H1 (cell line): ENCODE results near the gene RPL22L1. TPM values are rescaled to one million over a fixed set of nuclear protein-coding genes. Genes with fewer than 3 reads are reported as not detected.

Experiments used
- CTCF ChIA-PET: fragments of 300-600 bp; sonication (Branson Sonifier 250); formaldehyde crosslinking; loops from one replicate; lab custom pipeline; 2021; ENCODE audit not compliant: partially characterized antibody; lab: Charles Lee
- POLR2A ChIA-PET: fragments of 300-600 bp; sonication (Branson Sonifier 250); formaldehyde crosslinking; loops from one replicate; lab custom pipeline; 2021; ENCODE audit warnings: inconsistent platforms; ENCODE audit not compliant: partially characterized antibody; lab: Charles Lee
- DNase-seq, 2 experiments: peaks; one replicate each; pipeline versions ENCODE4 v3.0.0 to v3.0.0-alpha.2; 2010 to 2022; ENCODE audit warnings: low spot score in 2 of 2, low read depth in 1 of 2, mixed read lengths in 1 of 2
- FAIRE-seq: peaks from 2 replicates; lab custom pipeline; 2011; peaks lifted over from hg19 to GRCh38; lab: Jason Lieb, UNC
- H2AFZ ChIP-seq: 2 replicates; pipeline ENCODE4 v1.8.1; 2012; ENCODE audit warnings: low read length, inconsistent platforms
- H2AK5ac ChIP-seq: 2 replicates; pipeline ENCODE4 v1.6.1; 2013; ENCODE audit warnings: low read depth, low read length
- H2BK120ac ChIP-seq: replicated peaks from 2 replicates; pipeline ENCODE3; 2013; ENCODE audit warnings: low read depth, low read length, inconsistent platforms
- H2BK12ac ChIP-seq: 2 replicates; pipeline ENCODE4 v1.6.1; 2013; ENCODE audit warnings: low read depth, low read length
- H2BK15ac ChIP-seq: 2 replicates; pipeline ENCODE4 v1.6.1; 2013; ENCODE audit warnings: low read length
- H2BK20ac ChIP-seq: 2 replicates; pipeline ENCODE4 v1.6.1; 2013; ENCODE audit warnings: low read length
- H2BK5ac ChIP-seq: 2 replicates; pipeline ENCODE4 v1.6.1; 2013; ENCODE audit warnings: low read depth, low read length
- H3K14ac ChIP-seq: 2 replicates; pipeline ENCODE4 v1.6.1; 2013; ENCODE audit warnings: inconsistent platforms; ENCODE audit not compliant: insufficient read length
- H3K18ac ChIP-seq: 2 replicates; pipeline ENCODE4 v1.6.1; 2013; ENCODE audit warnings: low read length; ENCODE audit errors: extremely low read depth
- H3K23ac ChIP-seq: 2 replicates; pipeline ENCODE4 v1.6.1; 2013; ENCODE audit warnings: inconsistent platforms; ENCODE audit not compliant: insufficient read length
- H3K23me2 ChIP-seq: 2 replicates; pipeline ENCODE4 v1.6.1; 2013; ENCODE audit warnings: low read depth, low read length
- H3K27ac ChIP-seq: 2 replicates; pipeline ENCODE4 v1.6.1; 2011; ENCODE audit warnings: low read depth, low read length, inconsistent platforms
- H3K27me3 ChIP-seq, 4 experiments: replicated peaks in 1 of 4; 1 replicate in 1 of 4; 2 replicates in 3 of 4; pipeline versions ENCODE4 v1.6.1 to v1.8.1; 2011 to 2013; ENCODE audit warnings: low read length in 3 of 4, mild to moderate bottlenecking in 3 of 4, inconsistent platforms in 2 of 4, mixed read lengths in 2 of 4, moderate library complexity in 1 of 4; ENCODE audit not compliant: control insufficient read depth in 3 of 4, insufficient read depth in 3 of 4; ENCODE audit errors: extremely low read depth in 1 of 4
- H3K36me3 ChIP-seq, 4 experiments: 2 replicates each; pipeline versions ENCODE4 v1.6.1 to v1.8.1; 2011 to 2013; ENCODE audit warnings: mild to moderate bottlenecking in 4 of 4, low read length in 3 of 4, moderate library complexity in 2 of 4, control low read depth in 1 of 4, inconsistent platforms in 1 of 4; ENCODE audit not compliant: insufficient read depth in 4 of 4, control insufficient read depth in 2 of 4
- H3K4ac ChIP-seq: replicated peaks from 2 replicates; pipeline ENCODE3; 2013; ENCODE audit warnings: low read length, low read depth, mixed read lengths, inconsistent platforms; ENCODE audit not compliant: insufficient read length
- H3K4me1 ChIP-seq, 4 experiments: replicated peaks in 1 of 4; 1 replicate in 1 of 4; 2 replicates in 3 of 4; pipeline versions ENCODE4 v1.6.1 to v1.8.1; 2011 to 2013; ENCODE audit warnings: low read length in 3 of 4, inconsistent platforms in 2 of 4, mixed read lengths in 1 of 4; ENCODE audit not compliant: insufficient read depth in 4 of 4, control insufficient read depth in 3 of 4
- H3K4me2 ChIP-seq, 2 experiments: 2 replicates each; pipeline versions ENCODE4 v1.6.1 to v1.8.1; 2011 to 2013; ENCODE audit warnings: low read depth in 2 of 2, low read length in 2 of 2, control low read depth in 1 of 2, inconsistent platforms in 1 of 2, mild to moderate bottlenecking in 1 of 2; ENCODE audit not compliant: insufficient read depth in 1 of 2
- H3K4me3 ChIP-seq, 4 experiments: fragments of 200-600, 300-600 bp in 1 of 4; sonication (generic), shearing (Covaris generic), sonication (Bioruptor Twin) in 1 of 4; 2 replicates each; pipeline versions ENCODE4 v1.5.1 to v1.8.1; 2011 to 2016; ENCODE audit warnings: low read length in 4 of 4, low read depth in 3 of 4, control low read depth in 2 of 4, inconsistent platforms in 2 of 4, mild to moderate bottlenecking in 2 of 4, mixed read lengths in 1 of 4, moderate library complexity in 1 of 4; ENCODE audit not compliant: insufficient read depth in 2 of 4; ENCODE audit errors: extremely low read depth in 1 of 4
- H3K56ac ChIP-seq: replicated peaks from 2 replicates; pipeline ENCODE3; 2013; ENCODE audit warnings: low read depth, mild to moderate bottlenecking, mixed read lengths, low read length, inconsistent platforms; ENCODE audit not compliant: insufficient read length
- H3K79me1 ChIP-seq: 2 replicates; pipeline ENCODE4 v1.6.1; 2013; ENCODE audit warnings: low read depth, low read length, control low read depth
- H3K79me2 ChIP-seq, 2 experiments: 2 replicates each; pipeline versions ENCODE4 v1.6.1 to v1.8.1; 2012 to 2013; ENCODE audit warnings: low read length in 2 of 2, mild to moderate bottlenecking in 2 of 2, inconsistent platforms in 1 of 2; ENCODE audit not compliant: insufficient read depth in 2 of 2, control insufficient read depth in 1 of 2
- H3K9ac ChIP-seq, 4 experiments: replicated peaks in 1 of 4; 1 replicate in 1 of 4; 2 replicates in 3 of 4; pipeline versions ENCODE4 v1.6.1 to v1.8.1; 2011 to 2013; ENCODE audit warnings: low read depth in 3 of 4, low read length in 3 of 4, control low read depth in 2 of 4, mild to moderate bottlenecking in 2 of 4, moderate library complexity in 2 of 4, inconsistent platforms in 1 of 4; ENCODE audit errors: extremely low read depth in 1 of 4
- H3K9me3 ChIP-seq, 2 experiments: 2 replicates each; pipeline versions ENCODE4 v1.6.1 to v1.8.1; 2012 to 2013; ENCODE audit warnings: mild to moderate bottlenecking in 2 of 2, moderate library complexity in 2 of 2, control low read depth in 1 of 2, inconsistent platforms in 1 of 2, low read depth in 1 of 2, low read length in 1 of 2, mixed read lengths in 1 of 2; ENCODE audit not compliant: insufficient read depth in 2 of 2
- H4K20me1 ChIP-seq, 2 experiments: replicated peaks in 1 of 2; 2 replicates each; pipeline versions ENCODE3 to v1.8.1; 2011 to 2013; ENCODE audit warnings: inconsistent platforms in 2 of 2, low read length in 2 of 2, mild to moderate bottlenecking in 1 of 2; ENCODE audit not compliant: insufficient read depth in 2 of 2, control insufficient read depth in 1 of 2
- H4K5ac ChIP-seq: 2 replicates; pipeline ENCODE4 v1.6.1; 2013; ENCODE audit warnings: low read length, low read depth, mixed read lengths, inconsistent platforms; ENCODE audit not compliant: insufficient read length
- H4K8ac ChIP-seq: 2 replicates; pipeline ENCODE4 v1.8.0; 2013; ENCODE audit warnings: mild to moderate bottlenecking, moderate library complexity, low read length, inconsistent platforms; ENCODE audit not compliant: insufficient read depth; ENCODE audit errors: extremely low read depth
- H4K91ac ChIP-seq: replicated peaks from 2 replicates; pipeline ENCODE3; 2013; ENCODE audit warnings: low read length, mixed read lengths, inconsistent platforms; ENCODE audit not compliant: insufficient read length
- KDM4A ChIP-seq: IDR thresholded peaks from one replicate; pipeline ENCODE4 v1.7.1; 2012; ENCODE audit warnings: low read depth, mild to moderate bottlenecking, moderate library complexity, low read length, inconsistent platforms; ENCODE audit not compliant: severe bottlenecking
- whole genome bisulfite sequencing, 2 experiments: shearing (Covaris generic) in 1 of 2; methylation state at CpG; one replicate each; pipeline versions ENCODE4 v1.1.6 to v1.1.7; 2013 to 2015; ENCODE audit warnings: low lambda C conversion rate in 2 of 2, mixed read lengths in 2 of 2, inconsistent platforms in 1 of 2, low coverage in 1 of 2, missing lambda C conversion rate in 1 of 2; ENCODE audit not compliant: insufficient replicate concordance in 2 of 2, insufficient coverage in 1 of 2, insufficient read length in 1 of 2; ENCODE audit errors: extremely low coverage in 1 of 2, missing lambda C conversion rate in 1 of 2; 5-methylcytosine and 5-hydroxymethylcytosine counted together
- polyA plus RNA-seq, 7 experiments: library from polyadenylated mRNA; depleted of rRNA in 3 of 7; stranded (reverse) in 5 of 7; unstranded in 2 of 7; fragments of >200 nt in 5 of 7; fragments of 200-250 nt in 2 of 7; gene quantifications; 1 replicate in 5 of 7; 2 replicates in 1 of 7; 4 replicates in 1 of 7; pipeline versions ENCODE4 v1.2.1 to v1.2.3, GENCODE V29; 2011 to 2013; ENCODE audit warnings: missing spikeins in 2 of 7, mixed read lengths in 2 of 7
- total RNA-seq: library from RNA; stranded (reverse); fragmentation: NEBNext Ultra II Directional; extraction: Animal tissue kit (Norgen Biotek cat#: 25700); gene quantifications from 2 replicates; pipeline ENCODE4 v1.2.1, GENCODE V29; 2021

Gene RPL22L1
- total and polyA plus RNA-seq, 2 of the 8 experiments (the other 6 are each of a cell fraction or from before 2014, with no cell fraction given) = 99.9 to 280 TPM

DNA sequence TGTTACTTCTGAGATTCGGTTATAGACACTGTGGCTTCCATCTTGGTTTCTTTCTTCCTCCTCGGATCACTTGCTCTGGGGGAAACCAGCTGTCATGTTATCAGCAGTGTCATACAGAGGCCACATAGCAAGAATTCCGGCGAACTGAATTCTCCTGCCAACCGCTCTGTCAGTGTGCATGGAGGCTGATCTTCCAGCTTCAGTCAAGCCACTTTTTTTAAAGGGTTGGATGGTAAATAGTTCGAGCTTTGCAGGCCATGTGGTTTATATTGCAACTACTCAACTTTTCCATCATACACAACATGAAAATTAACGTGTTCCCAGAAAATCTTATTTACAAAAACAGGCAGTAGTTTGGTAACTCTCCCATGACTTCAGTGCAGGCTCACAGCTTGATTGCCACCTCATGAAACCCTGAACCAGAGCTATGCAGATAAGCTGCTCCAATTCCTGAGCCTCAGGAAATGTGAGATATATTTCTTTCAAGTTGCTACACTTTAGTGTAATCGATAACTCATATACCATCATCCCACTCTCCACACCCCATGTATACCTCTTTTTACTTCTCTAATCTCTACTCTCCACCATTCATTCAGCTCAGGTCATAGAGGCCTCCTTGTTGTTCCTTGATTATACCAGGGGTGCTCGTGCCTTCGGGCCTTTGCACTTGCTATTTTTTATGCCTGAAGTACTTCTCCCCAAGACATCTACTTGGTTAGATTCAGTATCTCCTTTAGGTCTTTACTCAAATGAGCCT lies 7.2 kb downstream of the RPL22L1 start:
- Histone ChIP-seq H3K23ac (no peak overlapping the region), H3K79me2 (peaks cover 0 to 3% of the 10 kb centered on the region in 2 experiments; a peak in 1 of 4 replicates), H3K4me3 (no peak overlapping the region), H3K36me3 (peaks cover 6 to 25% (median 20%) of the 10 kb centered on the region in 4 experiments), H3K4ac (no peak overlapping the region), H3K4me2 (no peak overlapping the region), H3K14ac (no peak overlapping the region), H3K56ac (no peak overlapping the region), H4K20me1 (peaks cover 2 to 5% of the 10 kb centered on the region in 2 experiments), H4K91ac (no peak overlapping the region), H2AFZ (no peak overlapping the region), H3K23me2 (no peaks in the 10 kb centered on the region), H2BK20ac (no peak overlapping the region), H4K8ac (no peak overlapping the region), H2BK12ac (no peak overlapping the region), H3K9me3 (no peaks in the 10 kb centered on the region), H3K4me1 (peaks cover 0 to 2% (median 0%) of the 10 kb centered on the region in 4 experiments; a peak in 1 of 7 replicates), H2BK15ac (no peak overlapping the region), H2BK5ac (no peak overlapping the region), H3K79me1 (no peaks in the 10 kb centered on the region), H2BK120ac (no peak overlapping the region), H2AK5ac (no peak overlapping the region), H3K27ac (no peak overlapping the region), H3K9ac (no peak overlapping the region), H4K5ac (no peak overlapping the region), H3K27me3 (no peaks in the 10 kb centered on the region), H3K18ac (no peak overlapping the region)
- no peak for FAIRE-seq
- POLR2A ChIA-PET = interaction anchor here (1.0 to 1.4 kb wide), 2 partner anchors 9 to 46 kb away, joined by 3 read pairs; partner anchors contain the start of gene EIF5A2
- DNase-seq = no peak
- WGBS, 2 experiments = 92 to 100% methylated on average over 1 to 10 of the region's 10 CpGs
- CTCF ChIA-PET = interaction anchor here (0.8 to 1.4 kb wide), 2 partner anchors 48 to 449 kb away, joined by 3 read pairs; no protein-coding TSS in a partner anchor
- no peak for TF ChIP-seq KDM4A
